Neural cell (in vitro differentiated cells): ENCODE results near the gene BANP. TPM values are rescaled to one million over a fixed set of nuclear protein-coding genes. Genes with fewer than 3 reads are reported as not detected.
"Not testable (repeated sequence)": the region's sequence is repeated elsewhere in the genome, so short reads cannot be mapped to it uniquely, and the experiment has no call there.

ENCODE experiments used
- H2AFZ ChIP-seq: fragments of 200-600, 300-800 bp; sonication (generic), shearing (Covaris generic); 2 replicates; pipeline ENCODE4 v1.6.0; 2014; ENCODE audit warnings: low read depth, mild to moderate bottlenecking, antibody characterized with exemption, low read length, moderate library complexity
- H3F3A ChIP-seq: fragments of 200-600 bp; shearing (Covaris generic); 2 replicates; pipeline ENCODE4 v1.6.1; 2016; ENCODE audit warnings: mild to moderate bottlenecking, moderate library complexity, mixed read lengths, antibody characterized with exemption, low read length; ENCODE audit not compliant: insufficient read depth, poor library complexity, severe bottlenecking
- H3K27ac ChIP-seq: fragments of 200-600, 300-800 bp; sonication (generic), shearing (Covaris generic); 2 replicates; pipeline ENCODE4 v1.5.1; 2014; ENCODE audit warnings: mild to moderate bottlenecking, low read length, moderate library complexity
- H3K27me3 ChIP-seq: fragments of 300-800, 200-600 bp; sonication (generic), shearing (Covaris generic); 2 replicates; pipeline ENCODE4 v1.6.0; 2014; ENCODE audit warnings: mild to moderate bottlenecking, low read depth, low read length, moderate library complexity; ENCODE audit not compliant: insufficient read depth
- H3K36me3 ChIP-seq: fragments of 300-800, 200-600 bp; sonication (generic), shearing (Covaris generic); 2 replicates; pipeline ENCODE4 v1.5.1; 2014; ENCODE audit warnings: mild to moderate bottlenecking, antibody characterized with exemption, low read length, moderate library complexity; ENCODE audit not compliant: insufficient read depth
- H3K4me2 ChIP-seq: fragments of 300-800, 200-600 bp; sonication (generic), shearing (Covaris generic); 2 replicates; pipeline ENCODE4 v1.6.0; 2014; ENCODE audit warnings: mild to moderate bottlenecking, low read length
- H3K4me3 ChIP-seq: fragments of 300-800, 200-600 bp; sonication (generic), shearing (Covaris generic); 2 replicates; pipeline ENCODE4 v1.5.1; 2014; ENCODE audit warnings: mild to moderate bottlenecking, low read length, moderate library complexity
- H3K79me2 ChIP-seq: fragments of 200-600 bp; shearing (Covaris generic); replicated peaks from 2 replicates; pipeline ENCODE4 v1.6.0; 2014; ENCODE audit warnings: mild to moderate bottlenecking, low read length, moderate library complexity; ENCODE audit not compliant: insufficient read depth
- H3K9ac ChIP-seq: fragments of 300-800, 200-600 bp; sonication (generic), shearing (Covaris generic); 2 replicates; pipeline ENCODE4 v1.6.1; 2016; ENCODE audit warnings: mild to moderate bottlenecking, low read length, mixed read lengths
- H3K9me2 ChIP-seq: fragments of 200-600 bp; shearing (Covaris generic); 2 replicates; pipeline ENCODE4 v1.6.1; 2016; ENCODE audit warnings: mild to moderate bottlenecking, low read length, mixed read lengths; ENCODE audit not compliant: insufficient read depth
- H3K9me3 ChIP-seq: fragments of 200-600, 300-800 bp; sonication (generic), shearing (Covaris generic); 2 replicates; pipeline ENCODE4 v1.6.1; 2016; ENCODE audit warnings: mild to moderate bottlenecking, mixed run types, low read length, moderate library complexity, mixed read lengths
- H4K20me1 ChIP-seq: fragments of 200-600 bp; shearing (Covaris generic); 2 replicates; pipeline ENCODE4 v1.6.1; 2016; ENCODE audit warnings: mild to moderate bottlenecking, mixed run types; ENCODE audit not compliant: insufficient read depth
- EP300 ChIP-seq: fragments of 450-650 bp; conservative IDR thresholded peaks from 2 replicates; pipeline ENCODE4 v1.6.1; 2014; ENCODE audit warnings: antibody characterized with exemption, mild to moderate bottlenecking, moderate library complexity; ENCODE audit not compliant: poor library complexity, severe bottlenecking
- EZH2 ChIP-seq: fragments of 200-600, 300-800 bp; shearing (Covaris generic), sonication (generic); IDR thresholded peaks from 2 replicates; pipeline ENCODE4 v1.6.1; 2014; ENCODE audit warnings: antibody characterized with exemption, low read length, borderline replicate concordance, mild to moderate bottlenecking; ENCODE audit not compliant: insufficient read depth, poor library complexity, severe bottlenecking
- POLR2AphosphoS5 ChIP-seq: IDR thresholded peaks from 2 replicates; pipeline ENCODE4 v1.6.1; 2012
- RAD21 ChIP-seq: fragments of 450-650 bp; conservative IDR thresholded peaks from 2 replicates; pipeline ENCODE4 v1.6.1; 2014; ENCODE audit warnings: antibody characterized with exemption, mild to moderate bottlenecking, moderate library complexity
- SMC3 ChIP-seq: fragments of 450-650 bp; conservative IDR thresholded peaks from 2 replicates; pipeline ENCODE4 v1.6.1; 2014; ENCODE audit warnings: antibody characterized with exemption, mild to moderate bottlenecking, moderate library complexity; ENCODE audit not compliant: poor library complexity
- TAF1 ChIP-seq: IDR thresholded peaks from 2 replicates; pipeline ENCODE4 v1.6.1; 2012; ENCODE audit warnings: low read depth
- polyA plus RNA-seq: library from polyadenylated mRNA; depleted of rRNA; stranded (reverse); fragments of >200 nt; gene quantifications from 2 replicates; pipeline ENCODE4 v1.2.3, GENCODE V29; 2014
- TF ChIP-seq, protein P1 (sequence below): fragments of 450-650 bp; IDR thresholded peaks from 2 replicates; pipeline ENCODE4 v1.5.1; 2014; ENCODE audit warnings: antibody characterized with exemption, mild to moderate bottlenecking, moderate library complexity; ENCODE audit not compliant: poor library complexity, severe bottlenecking
- TF ChIP-seq, protein P2 (sequence below): IDR thresholded peaks from 2 replicates; pipeline ENCODE4 v1.6.1; 2012; ENCODE audit warnings: borderline replicate concordance

The BANP gene
- polyA plus RNA-seq, 1 donor from 2014 or later = 20.6 TPM

DNA sequence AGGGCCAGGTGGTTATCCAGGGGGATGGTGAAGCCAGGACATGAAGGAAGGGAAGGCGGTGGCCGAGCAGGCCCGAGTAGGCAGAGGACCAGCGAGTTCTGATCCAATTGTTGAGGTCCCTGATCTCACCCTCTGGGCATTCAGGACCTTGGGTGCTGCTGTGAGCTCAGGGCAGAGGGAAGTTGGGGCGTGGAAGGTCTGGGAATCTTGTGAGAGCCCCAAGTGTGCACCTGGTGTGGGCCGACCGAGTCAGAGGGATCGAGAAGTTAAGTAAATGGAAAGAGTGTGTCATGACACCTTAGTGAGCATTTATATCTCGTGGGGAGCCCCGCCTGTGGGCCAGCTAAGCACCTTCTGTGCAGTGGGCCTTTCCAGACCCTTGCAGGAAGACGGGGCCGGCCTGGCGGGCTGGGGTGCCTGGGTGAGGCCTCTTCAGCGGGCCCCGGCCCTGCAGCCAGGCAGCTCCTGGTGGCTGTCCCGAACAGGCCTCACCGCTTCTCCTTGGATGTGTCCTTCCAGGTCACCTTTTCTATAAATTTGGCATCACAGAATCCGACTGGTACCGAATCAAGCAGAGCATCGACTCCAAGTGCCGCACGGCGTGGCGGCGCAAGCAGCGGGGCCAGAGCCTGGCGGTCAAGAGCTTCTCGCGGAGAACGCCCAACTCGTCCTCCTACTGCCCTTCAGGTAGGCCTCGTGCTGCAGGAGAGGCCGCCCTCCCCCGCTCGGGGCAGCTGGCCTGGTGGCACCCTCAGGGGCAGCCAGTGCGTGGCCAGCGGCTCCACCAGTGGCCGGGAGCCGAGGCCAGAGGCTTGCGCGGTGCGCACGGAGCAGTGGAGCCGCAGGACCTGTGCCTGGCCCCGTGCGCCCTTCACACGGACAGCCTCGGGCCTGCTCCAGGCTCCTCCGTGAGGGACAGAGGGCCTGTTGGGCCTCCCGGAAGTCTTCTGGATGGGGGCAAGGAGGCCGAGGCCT lies 76.0 kb downstream of the BANP start:
- Histone ChIP-seq H3F3A (no peaks in the 10 kb centered on the region), H3K4me2 (no peak overlapping the region), H3K9me3 (no peaks in the 10 kb centered on the region), H3K4me3 (no peak overlapping the region), H4K20me1 (no peaks in the 10 kb centered on the region), H3K27me3 (no peaks in the 10 kb centered on the region), H3K27ac (no peak overlapping the region), H3K36me3 (no peaks in the 10 kb centered on the region), H3K9ac (no peak overlapping the region), H3K79me2 (no peaks in the 10 kb centered on the region), H3K9me2 (no peaks in the 10 kb centered on the region), H2AFZ (no peak overlapping the region)
- no peak for TF ChIP-seq POLR2AphosphoS5
- TF ChIP-seq RAD21 = no peak
- TF ChIP-seq, protein P1, sequence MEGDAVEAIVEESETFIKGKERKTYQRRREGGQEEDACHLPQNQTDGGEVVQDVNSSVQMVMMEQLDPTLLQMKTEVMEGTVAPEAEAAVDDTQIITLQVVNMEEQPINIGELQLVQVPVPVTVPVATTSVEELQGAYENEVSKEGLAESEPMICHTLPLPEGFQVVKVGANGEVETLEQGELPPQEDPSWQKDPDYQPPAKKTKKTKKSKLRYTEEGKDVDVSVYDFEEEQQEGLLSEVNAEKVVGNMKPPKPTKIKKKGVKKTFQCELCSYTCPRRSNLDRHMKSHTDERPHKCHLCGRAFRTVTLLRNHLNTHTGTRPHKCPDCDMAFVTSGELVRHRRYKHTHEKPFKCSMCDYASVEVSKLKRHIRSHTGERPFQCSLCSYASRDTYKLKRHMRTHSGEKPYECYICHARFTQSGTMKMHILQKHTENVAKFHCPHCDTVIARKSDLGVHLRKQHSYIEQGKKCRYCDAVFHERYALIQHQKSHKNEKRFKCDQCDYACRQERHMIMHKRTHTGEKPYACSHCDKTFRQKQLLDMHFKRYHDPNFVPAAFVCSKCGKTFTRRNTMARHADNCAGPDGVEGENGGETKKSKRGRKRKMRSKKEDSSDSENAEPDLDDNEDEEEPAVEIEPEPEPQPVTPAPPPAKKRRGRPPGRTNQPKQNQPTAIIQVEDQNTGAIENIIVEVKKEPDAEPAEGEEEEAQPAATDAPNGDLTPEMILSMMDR = no peak
- TF ChIP-seq EP300 = no peak
- TF ChIP-seq, protein P2, sequence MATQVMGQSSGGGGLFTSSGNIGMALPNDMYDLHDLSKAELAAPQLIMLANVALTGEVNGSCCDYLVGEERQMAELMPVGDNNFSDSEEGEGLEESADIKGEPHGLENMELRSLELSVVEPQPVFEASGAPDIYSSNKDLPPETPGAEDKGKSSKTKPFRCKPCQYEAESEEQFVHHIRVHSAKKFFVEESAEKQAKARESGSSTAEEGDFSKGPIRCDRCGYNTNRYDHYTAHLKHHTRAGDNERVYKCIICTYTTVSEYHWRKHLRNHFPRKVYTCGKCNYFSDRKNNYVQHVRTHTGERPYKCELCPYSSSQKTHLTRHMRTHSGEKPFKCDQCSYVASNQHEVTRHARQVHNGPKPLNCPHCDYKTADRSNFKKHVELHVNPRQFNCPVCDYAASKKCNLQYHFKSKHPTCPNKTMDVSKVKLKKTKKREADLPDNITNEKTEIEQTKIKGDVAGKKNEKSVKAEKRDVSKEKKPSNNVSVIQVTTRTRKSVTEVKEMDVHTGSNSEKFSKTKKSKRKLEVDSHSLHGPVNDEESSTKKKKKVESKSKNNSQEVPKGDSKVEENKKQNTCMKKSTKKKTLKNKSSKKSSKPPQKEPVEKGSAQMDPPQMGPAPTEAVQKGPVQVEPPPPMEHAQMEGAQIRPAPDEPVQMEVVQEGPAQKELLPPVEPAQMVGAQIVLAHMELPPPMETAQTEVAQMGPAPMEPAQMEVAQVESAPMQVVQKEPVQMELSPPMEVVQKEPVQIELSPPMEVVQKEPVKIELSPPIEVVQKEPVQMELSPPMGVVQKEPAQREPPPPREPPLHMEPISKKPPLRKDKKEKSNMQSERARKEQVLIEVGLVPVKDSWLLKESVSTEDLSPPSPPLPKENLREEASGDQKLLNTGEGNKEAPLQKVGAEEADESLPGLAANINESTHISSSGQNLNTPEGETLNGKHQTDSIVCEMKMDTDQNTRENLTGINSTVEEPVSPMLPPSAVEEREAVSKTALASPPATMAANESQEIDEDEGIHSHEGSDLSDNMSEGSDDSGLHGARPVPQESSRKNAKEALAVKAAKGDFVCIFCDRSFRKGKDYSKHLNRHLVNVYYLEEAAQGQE = no peak

DNA sequence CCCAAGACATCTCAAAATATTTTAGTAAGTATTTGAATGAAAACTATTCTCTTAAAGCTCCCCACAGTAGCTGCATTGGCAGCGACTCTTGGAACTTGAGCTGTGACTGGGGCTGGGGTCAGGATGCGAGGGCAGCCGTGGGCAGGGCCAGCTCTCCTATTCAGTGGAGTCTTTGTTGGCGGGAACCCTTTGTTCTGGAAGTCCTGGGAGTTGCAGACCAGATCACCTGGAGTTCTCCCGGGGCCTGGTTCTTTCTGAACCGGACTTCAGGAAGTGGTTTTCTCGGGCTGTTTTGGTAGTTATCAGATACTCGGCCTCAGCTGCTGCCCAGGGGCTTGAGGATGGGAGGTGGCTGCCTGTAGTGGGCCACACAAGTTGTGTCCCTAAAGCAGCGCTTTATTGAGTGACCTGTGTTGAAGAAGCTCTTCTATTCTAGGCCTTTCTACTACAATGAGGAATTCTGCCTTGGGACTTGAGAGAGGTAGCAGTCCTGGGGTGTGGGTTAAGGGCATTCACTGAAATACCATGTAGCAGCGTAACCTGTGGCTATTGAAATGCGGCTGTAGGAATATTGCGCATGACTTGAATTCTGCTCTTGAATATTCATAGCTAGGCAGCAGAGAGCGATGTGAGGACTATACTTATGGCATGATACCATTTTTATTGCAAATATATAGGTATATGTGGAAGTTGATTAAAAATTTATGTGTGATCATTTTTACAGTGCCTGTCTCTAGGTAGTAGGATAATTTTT lies 77.1 kb downstream of the BANP start:
- H3K4me3 ChIP-seq, H3F3A ChIP-seq, H3K9ac ChIP-seq, H3K27me3 ChIP-seq, H3K79me2 ChIP-seq, H2AFZ ChIP-seq, H3K9me3 ChIP-seq, H3K27ac ChIP-seq, H3K4me2 ChIP-seq, H3K9me2 ChIP-seq, H3K36me3 ChIP-seq, H4K20me1 ChIP-seq: not testable (repeated sequence)

DNA sequence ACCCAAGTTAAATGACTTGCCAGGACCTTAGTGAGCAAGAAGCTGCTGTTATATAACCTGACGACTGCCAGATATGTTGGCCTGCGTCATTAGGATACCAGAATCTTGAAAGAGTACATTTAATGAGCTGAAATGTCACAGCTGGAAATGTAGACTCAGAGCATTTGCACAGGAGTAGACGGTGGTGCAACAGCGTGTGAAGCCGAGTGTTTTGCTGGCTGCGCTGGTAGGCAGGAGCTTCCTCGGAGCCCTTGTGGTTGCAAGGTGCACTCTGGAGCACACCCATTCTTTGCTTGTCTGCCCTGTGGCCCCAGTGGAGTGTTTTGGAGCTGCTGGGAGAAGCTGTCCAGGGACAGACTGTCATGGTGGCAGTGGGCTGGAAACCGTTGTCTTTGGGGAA lies 79.3 kb downstream of the BANP start:
- Histone ChIP-seq H3K27ac (no peak overlapping the region), H3K4me3 (no peak overlapping the region), H3K27me3 (no peaks in the 10 kb centered on the region), H4K20me1 (no peaks in the 10 kb centered on the region), H3F3A (no peaks in the 10 kb centered on the region), H3K36me3 (no peaks in the 10 kb centered on the region), H3K4me2 (no peak overlapping the region), H3K9me3 (no peaks in the 10 kb centered on the region), H3K9ac (no peak overlapping the region), H2AFZ (no peak overlapping the region), H3K79me2 (no peaks in the 10 kb centered on the region), H3K9me2 (no peaks in the 10 kb centered on the region)
- TF ChIP-seq, protein P1 = no peak
- no peak for TF ChIP-seq EZH2
- TF ChIP-seq RAD21 = no peak
- no peak for TF ChIP-seq POLR2AphosphoS5
- TF ChIP-seq SMC3 = no peak
- TF ChIP-seq EP300 = no peak
- no peak for TF ChIP-seq TAF1
- TF ChIP-seq, protein P2 = no peak
